T-helper 22 cell (primary cell): ENCODE measurements around the gene GATAD1.
"Not testable (repeated sequence)": the region's sequence is repeated elsewhere in the genome, so short reads cannot be mapped to it uniquely, and the experiment has no call there.

Source experiments
- DNase-seq: peaks from one replicate; pipeline ENCODE4 v3.0.0-alpha.2; 2020; ENCODE audit warnings: low read depth

Gene GATAD1, protein sequence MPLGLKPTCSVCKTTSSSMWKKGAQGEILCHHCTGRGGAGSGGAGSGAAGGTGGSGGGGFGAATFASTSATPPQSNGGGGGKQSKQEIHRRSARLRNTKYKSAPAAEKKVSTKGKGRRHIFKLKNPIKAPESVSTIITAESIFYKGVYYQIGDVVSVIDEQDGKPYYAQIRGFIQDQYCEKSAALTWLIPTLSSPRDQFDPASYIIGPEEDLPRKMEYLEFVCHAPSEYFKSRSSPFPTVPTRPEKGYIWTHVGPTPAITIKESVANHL

DNA sequence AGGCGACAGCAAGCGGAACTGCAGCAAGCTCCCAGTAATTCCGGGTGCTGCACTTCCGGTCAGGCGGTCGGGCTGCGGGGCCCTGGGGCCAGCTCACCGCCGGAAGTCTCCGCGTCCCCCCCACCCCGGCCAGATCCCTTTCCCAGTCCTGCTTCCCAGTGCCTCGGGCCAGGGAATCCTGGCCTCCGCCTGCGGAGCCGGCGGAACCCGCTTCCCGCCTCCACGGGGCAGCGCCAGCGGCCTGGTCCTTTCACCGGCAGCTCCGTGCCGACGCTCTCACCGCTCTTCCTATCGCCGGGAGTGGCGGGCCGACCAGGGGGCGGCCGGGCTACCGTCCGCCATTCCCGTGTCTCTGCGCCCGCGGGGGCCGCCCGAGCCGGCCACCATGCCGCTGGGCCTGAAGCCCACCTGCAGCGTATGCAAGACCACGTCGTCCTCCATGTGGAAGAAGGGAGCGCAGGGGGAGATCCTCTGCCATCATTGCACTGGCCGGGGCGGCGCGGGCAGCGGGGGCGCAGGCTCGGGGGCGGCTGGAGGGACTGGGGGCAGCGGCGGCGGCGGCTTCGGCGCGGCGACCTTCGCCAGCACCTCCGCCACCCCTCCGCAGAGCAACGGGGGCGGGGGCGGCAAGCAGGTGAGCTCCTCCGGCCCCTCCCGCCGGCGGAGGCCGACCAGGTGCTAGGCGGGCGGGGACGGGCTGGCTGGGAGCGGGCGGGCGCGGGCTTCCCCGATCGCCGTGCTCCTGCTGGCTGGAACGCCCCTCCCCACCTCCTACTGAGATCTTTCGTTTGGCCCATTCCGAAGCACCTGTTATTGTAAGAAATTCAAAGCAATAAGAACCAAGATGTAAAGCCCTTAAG, at the start of gene GATAD1:
Gene GATAD1 (plus strand): TSS at position 138 of the 860 bp plus-strand sequence. CDS start 248 bp downstream, at position 386.
- DNase-seq: peak; percentile 69

DNA sequence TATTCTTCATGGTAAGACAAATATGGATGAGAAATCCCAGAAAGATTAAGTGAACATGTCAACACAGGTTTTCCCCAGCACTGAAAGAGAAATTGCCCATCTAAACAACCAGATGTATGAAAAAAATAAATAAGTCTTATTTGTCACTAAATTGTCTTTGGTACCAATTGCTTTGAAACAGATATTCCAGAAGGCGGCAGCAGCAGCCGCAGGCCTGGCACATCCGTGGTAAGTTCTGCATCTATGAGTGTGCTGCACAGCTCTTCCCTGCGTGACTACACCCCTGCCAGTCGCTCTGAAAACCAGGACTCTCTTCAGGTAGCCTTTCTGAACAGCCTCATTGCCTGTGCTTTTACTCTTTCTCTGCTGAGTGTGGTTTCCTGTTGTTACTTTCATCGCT, 49.7 kb upstream of the GATAD1 start:
- no peak for DNase-seq

DNA sequence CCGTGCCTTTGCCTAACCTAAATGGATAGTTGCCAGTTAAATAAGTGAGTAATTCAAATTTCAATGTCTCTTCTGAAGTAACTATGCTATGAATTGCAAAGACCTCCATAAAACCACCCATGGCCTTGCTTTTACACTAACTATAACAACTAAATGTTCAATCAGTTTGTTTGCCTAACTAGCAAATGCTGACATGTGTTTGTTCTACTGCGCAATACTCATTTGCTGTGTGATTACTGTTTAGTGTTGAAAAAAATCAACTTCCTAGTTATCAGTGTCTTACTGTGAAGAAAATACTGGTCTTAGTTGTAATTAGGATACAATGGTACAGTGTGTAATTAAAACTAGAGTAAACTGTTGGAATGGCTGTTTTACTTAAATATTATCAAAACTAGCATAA, 47.3 kb upstream of the GATAD1 start:
- DNase-seq: no peak

DNA sequence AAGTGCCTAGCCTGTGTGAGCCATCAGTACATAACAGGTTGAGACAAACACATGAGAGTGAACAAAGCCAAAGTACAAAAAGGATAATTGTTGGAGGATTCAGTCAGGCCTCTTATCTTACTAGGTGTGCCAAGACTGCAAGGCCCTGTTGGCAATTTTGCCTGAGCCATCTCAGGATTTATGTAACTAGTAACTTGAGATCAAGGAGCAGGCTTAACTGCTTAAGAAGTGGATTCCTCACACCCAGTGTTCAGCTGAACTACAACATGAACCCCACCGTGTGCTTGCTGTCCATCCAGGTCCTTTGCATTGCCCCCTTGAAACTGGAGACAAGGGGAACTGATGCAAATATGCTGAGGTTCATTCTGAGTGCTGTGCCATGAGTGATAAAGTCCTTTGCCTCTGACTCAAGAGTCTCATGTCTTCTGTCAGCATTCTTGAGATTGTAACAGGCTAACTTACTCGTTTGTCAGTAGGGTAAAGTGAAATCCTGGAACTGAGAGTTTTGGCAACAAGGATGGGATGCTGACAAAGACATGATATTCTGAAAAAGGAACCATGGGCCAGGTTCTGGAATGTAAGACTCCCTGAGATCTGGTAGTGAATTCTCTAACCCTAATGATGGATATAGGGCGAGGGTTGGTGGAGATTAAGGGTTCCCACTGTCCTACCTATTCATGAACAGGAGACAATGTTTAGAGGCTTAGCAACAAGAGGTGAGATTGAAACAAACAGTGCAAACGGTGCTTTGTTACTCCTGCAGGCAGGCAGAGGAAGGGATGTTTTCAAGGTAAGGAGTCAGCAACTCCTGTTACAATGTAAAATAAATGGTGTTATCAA, 44.1 kb upstream of the GATAD1 start:
- DNase-seq: no peak

GRCh38 chr7:92403760-92404074, 43.6 kb upstream of the GATAD1 start:
- DNase-seq: no peak

GRCh38 chr7:92404170-92404614, 43.1 kb upstream of the GATAD1 start:
- DNase-seq: no peak

DNA sequence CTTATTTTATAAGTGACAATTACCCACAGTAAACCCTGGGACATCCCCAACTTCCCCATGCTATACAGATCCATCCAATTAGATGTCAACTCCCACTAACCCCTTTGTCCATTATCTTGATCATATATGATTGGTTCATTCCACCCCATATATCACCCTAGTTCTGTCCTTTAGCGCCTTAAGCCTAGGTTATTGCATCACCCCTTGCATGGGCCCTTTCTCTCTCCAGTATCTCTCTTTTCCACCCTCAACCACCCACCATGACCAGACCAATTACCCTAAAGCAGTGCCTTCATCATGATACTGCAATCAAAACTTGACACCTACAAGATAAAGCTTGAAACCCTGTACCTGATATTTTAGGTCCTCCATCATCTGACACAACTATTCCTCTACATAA, 37.9 kb upstream of the GATAD1 start:
- DNase-seq: no peak

GRCh38 chr7:92410162-92410561, 37.1 kb upstream of the GATAD1 start:
- DNase-seq: not testable (repeated sequence)

DNA sequence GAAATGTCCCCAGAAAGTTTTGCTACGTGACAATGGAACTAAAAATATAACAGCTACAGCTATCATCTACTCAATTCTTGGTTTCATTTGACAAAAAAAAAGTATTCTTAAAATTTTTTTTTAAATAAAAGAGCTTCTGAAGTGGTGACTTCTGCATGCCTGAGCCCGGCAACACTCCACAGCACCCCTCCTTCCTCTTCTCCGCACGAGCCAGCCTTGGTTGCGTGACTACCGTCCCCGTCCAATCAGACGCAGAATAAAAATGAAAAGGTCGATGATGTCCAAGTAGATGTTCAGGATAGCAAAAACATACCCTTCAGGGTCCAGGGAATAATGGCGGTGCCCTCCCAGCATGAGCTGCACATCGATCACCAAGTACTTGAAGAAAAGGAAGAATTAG, 34.5 kb upstream of the GATAD1 start:
- DNase-seq: no peak

DNA sequence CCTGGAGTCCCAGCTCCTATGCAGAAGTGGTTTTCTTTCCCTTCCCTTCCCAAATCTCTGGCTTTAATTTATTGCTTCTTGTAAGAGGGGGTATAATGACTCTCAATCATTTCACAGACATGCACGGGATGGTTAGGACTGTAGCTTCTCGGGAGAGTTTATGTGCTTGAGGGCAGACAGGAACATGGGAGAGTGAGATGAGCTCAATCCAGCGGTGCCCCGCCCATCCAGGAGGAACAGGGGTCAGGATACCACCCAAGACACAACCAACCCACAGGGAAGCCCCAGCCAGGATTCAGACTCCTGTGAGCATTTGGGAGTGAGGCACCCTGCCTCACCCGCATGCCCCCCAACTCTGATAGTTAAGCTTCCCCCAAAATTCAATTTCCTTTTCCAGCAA, 33.7 kb upstream of the GATAD1 start:
- no peak for DNase-seq

- DNase-seq: no peak
Observed at GRCh38 chr7:92415225-92415624, 32.1 kb upstream of the GATAD1 start.

GRCh38 chr7:92417913-92418312, 29.4 kb upstream of the GATAD1 start:
- DNase-seq: no peak

GRCh38 chr7:92421676-92422435, 25.4 kb upstream of the GATAD1 start:
- DNase-seq: no peak

DNA sequence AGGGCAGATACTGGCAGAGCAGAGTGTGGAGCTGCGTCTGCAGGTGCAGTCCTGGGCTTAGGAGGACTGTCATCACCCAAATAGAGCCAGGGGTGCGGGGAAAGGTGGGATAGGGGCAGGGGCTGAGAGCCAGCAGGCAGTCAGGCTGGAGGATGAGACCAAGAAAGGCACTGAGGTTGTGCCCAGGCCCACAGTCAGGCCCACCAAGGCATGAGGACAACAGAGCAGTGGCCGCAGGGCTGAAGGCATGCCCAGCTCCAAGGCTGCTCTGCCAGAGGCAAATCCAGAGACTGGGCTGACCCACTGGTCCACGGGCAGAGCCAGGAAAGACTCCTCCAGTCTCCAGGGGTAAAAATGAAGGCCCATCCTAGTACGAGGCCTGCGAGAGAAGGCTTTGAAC, 24.4 kb upstream of the GATAD1 start:
- no peak for DNase-seq

- no peak for DNase-seq
Observed at GRCh38 chr7:92423710-92424131, 23.6 kb upstream of the GATAD1 start.

DNA sequence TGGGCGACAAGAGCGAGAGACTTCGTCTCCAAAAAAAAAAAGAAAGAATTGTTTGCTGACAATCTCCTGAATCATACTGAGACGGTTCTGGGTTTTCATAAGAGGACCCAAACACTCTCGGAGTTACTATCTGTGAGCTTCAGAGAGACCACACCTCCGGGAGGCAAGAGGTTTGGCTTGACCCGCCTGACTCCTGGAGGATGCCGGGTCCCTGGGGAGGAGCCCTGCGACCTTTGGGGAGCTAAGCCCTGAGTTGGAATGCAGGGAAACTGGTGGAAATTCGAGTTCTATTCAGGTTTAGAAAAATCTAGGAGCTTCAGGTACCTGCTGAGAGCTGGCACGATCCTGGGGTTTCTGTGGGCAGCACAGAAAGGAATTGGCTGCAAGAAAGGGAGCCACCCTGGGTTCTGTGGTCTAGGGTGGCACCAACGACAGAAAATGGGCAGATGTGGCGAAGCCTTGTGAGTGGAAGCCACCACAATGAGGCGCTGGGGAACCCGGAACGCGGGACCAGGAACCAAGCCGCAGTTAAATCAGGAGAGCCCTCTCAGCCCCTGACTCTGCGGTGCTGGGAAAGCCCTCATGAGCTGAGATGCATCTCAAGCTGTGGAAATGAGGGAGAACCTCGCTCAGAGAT, 21.9 kb upstream of the GATAD1 start:
- DNase-seq: no peak

- no peak for DNase-seq
Observed at GRCh38 chr7:92427193-92427592, 20.1 kb upstream of the GATAD1 start.

DNA sequence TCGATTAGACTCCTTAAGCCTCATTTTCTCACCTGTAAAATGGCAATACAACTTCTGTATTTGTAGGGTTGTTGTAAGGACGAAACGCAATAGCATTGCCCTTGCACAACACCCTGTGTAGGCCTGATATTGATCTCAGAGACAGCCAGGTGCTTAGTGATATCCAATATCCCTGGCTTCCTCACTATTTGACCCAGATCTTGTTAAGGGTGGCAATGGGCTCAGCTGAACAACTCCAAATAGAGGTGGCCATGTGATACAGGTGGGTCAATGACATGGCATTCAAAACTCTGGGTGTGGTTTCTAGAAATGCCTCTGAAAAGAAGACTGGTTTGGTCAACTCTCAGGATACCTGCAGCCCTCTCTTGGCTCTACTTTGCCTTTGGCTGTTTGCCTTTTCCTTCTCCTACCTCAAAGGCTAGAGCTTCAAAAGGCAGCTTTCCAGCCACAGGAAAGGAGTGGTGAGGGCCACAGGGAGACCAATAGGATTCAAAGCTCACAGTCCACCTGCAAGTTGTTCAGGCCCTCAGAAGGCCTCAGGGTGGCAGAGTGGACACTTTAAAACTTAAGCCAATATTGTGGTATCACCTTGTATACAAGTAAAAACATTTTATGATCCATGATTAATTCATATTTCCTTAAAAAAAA, 14.9 kb upstream of the GATAD1 start:
- DNase-seq: no peak

DNA sequence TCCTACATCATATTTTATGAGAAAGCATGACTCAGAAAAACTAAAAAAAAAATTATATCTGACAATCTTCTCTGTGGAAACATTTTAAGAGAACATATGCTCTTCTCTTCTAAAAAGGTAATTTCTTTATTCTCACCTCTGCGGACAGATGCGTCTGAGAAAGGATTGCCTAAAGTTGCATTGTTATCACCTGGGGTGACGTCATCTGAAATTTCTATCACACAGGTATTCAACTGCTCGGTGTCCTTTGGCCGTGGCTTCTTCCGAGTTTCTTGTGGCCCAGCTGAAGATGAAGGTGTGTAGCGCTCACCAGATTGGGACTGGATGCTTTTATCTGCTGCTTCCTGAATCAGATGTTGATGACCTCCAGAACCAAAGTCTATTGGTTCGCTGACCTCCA, 14.3 kb upstream of the GATAD1 start:
- DNase-seq: no peak

DNA sequence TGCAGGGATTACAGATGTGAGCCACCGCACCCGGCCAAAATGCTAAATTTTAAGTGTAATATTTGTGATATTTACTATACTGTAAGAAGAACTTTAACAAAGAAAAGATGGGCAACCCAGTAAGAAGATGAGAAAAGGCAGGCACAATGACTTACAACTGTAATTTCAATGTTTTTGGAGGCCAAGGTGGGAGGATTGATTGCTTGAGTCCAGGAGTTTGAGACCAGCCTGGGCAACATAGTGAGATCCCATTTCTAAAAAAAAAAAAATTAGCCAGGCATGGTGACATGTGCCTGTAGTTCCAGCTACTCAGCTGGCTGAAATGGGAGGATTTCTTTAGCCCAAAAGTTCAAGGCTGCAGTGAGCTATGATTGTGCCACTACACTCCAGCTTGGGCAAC, 11.7 kb upstream of the GATAD1 start:
- no peak for DNase-seq
